ENCODE measurements around the gene NUP58.
"Not testable (repeated sequence)": the region's sequence is repeated elsewhere in the genome, so short reads cannot be mapped to it uniquely, and the experiment has no call there.

NUP58 gene

GRCh38 chr13:25306671-25307464 is 5.4 kb downstream of the NUP58 start:
- no peak for DNase-seq

GRCh38 chr13:25310891-25311290 is 9.5 kb downstream of the NUP58 start:
- DNase-seq = no peak

GRCh38 chr13:25318946-25319345 is 17.5 kb downstream of the NUP58 start:
- DNase-seq = not testable (repeated sequence)

- no peak for DNase-seq
Measured at GRCh38 chr13:25319771-25320170, 18.3 kb downstream of the NUP58 start.

GRCh38 chr13:25324100-25324499 is 22.7 kb downstream of the NUP58 start:
- no peak for DNase-seq

GRCh38 chr13:25329706-25330105 is 28.3 kb downstream of the NUP58 start:
- no peak for DNase-seq

GRCh38 chr13:25330541-25330940 is 29.1 kb downstream of the NUP58 start:
- no peak for DNase-seq

GRCh38 chr13:25335856-25336255 is 34.4 kb downstream of the NUP58 start:
- no peak for DNase-seq

GRCh38 chr13:25345576-25345975 is 44.2 kb downstream of the NUP58 start:
- DNase-seq = no peak

GRCh38 chr13:25347151-25347550 is 45.7 kb downstream of the NUP58 start:
- DNase-seq = no peak

- DNase-seq = no peak
Measured at GRCh38 chr13:25351404-25351803, 50.0 kb downstream of the NUP58 start.

- DNase-seq = no peak
Measured at GRCh38 chr13:25352230-25352629, 50.8 kb downstream of the NUP58 start.

GRCh38 chr13:25352806-25353205 is 51.4 kb downstream of the NUP58 start:
- DNase-seq = no peak

GRCh38 chr13:25353344-25353743 is 51.9 kb downstream of the NUP58 start:
- DNase-seq = no peak

GRCh38 chr13:25354377-25354776 is 53.0 kb downstream of the NUP58 start:
- DNase-seq = no peak

- DNase-seq = not testable (repeated sequence)
Measured at GRCh38 chr13:25360443-25360842, 59.0 kb downstream of the NUP58 start.

GRCh38 chr13:25365720-25366235 is 64.4 kb downstream of the NUP58 start:
- no peak for DNase-seq

GRCh38 chr13:25371158-25371874 is 69.9 kb downstream of the NUP58 start:
- no peak for DNase-seq

GRCh38 chr13:25371875-25372283 is 70.5 kb downstream of the NUP58 start, which contains the start of gene ATP8A2:
ATP8A2 (plus strand) TSS chr13:25371974; CDS start chr13:25372213, 239 bp downstream.
- DNase-seq = no peak

GRCh38 chr13:25372284-25373081 is 71.1 kb downstream of the NUP58 start:
- no peak for DNase-seq

- no peak for DNase-seq
Measured at GRCh38 chr13:25375727-25376358, 74.4 kb downstream of the NUP58 start.

GRCh38 chr13:25377244-25377962 is 76.0 kb downstream of the NUP58 start:
- no peak for DNase-seq
